GM18520 (cell line): Measurements from ENCODE around the gene IL22RA2.
A peak's percentile ranks its signal among the peaks of the same experiment; 100 is the strongest.

Experiments
- ATAC-seq: cut with Tn5 transposase; IDR thresholded peaks from one replicate; pipeline ENCODE4 v1.9.1; 2021; ENCODE audit not compliant: unreplicated experiment

The IL22RA2 gene

DNA sequence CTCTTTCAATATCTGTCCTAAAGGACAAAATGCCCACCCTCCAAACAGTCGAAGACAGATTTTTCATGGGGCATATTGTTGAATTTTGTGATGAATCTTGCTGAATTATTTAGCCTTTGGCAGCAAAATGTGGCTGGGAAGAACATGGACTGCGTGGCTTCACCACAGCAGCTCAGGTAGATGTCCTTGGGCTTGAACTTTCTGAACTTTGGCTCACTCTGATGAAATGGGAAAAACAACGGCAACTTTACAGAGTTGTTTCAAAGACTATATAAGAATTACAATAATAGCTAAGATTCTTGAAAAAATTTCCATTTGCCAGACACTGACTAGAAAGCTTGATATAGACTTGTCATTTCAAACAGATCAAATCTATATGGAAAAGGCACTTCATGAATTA, 75.9 kb downstream of the IL22RA2 start:
- no peak for ATAC-seq

DNA sequence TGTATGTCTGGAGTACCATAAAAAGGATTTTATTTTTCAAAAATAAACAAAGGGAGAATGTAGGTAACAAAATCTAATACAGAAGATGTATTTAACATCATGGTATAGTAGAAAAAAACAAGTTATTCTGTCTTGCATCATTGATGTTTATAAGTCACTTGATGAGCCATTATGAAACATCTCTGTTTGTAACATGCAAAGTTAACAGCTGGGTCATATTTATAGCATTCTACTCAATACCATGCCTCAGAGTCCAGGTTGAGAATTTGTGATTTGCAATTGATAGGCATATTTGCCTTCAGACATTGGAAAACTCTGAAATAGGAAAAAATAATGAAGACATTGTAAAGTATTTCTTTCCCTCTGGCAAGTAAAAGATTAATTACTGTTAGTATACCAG, 76.4 kb downstream of the IL22RA2 start:
- peak; percentile 38 for ATAC-seq

DNA sequence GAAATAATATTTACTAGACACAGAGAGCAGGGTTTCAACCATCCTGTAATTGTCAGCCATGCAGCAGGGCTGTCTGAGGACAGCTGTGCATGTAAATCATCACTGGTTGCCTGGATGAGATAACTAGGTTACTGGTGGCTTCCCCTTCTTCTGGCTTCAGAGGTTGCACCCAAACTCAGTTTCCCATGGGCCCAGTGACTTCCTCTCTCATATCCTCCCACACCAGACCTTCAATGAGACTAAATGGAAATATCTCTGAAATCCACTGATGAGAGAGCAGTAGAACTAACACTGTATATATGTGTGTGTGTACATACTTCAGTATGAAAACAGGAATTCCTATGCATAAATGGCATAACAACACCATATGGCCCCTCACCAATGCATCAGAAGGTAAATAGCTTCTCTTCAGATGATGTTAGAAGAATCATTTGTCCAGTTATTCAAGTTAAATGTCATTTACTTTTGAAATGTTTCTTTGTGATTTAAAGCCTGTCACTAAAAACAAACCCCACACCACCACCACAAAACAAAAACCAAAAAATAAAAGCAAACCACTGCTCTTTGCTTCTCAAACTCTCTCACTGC, 77.7 kb downstream of the IL22RA2 start:
- peak; percentile 70 for ATAC-seq

DNA sequence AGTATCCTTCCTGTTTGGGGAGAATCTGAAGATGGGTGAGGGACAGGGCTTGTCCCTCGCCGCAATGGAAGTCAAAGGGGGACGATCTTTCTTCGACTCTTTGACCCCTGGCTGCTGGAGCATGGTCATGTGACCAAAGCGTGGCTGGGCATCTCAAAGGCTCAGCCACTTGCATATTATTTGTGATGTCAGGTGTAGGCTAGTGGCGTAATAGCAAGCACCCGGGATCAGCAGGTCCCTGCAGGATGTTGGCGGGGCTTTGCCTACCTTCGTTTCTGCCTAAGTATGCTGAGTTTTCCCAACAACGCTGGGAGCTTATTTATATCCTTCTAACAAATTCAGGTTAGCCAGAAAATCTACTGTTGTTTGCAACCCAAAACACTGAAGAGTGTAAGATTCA, 78.4 kb downstream of the IL22RA2 start:
- no peak for ATAC-seq

DNA sequence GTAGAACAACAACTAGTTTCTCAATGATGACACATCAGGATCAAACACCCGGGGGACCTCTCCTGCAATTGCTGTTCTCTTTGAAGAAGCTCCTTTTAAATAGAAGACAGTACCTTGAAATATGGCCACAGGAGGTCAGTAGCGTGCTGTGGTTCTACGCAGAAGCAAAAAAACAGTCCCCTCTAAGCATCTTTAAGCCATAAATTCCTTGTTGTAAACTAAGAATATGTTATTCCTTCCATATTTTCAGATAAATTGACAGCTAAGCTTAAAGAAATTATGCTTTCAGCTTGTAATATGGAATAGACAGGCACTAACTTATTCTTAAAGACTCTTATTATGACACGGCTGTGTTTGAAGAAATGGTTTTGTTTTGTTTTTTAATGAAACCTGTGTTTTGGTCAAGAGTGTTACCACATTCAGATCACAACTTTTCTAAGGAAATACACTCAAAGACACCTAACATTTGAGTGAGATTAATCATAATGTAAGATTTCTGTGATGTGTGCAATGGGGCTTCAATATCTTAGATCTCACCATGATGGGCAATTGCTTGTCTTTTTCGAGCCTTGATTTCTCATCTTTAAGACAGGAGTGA, 78.9 kb downstream of the IL22RA2 start:
- peak; percentile 32 for ATAC-seq
